K562 (cell line): ENCODE data around the gene GCNT3. TPM values are rescaled to one million over a fixed set of nuclear protein-coding genes. Genes with fewer than 3 reads are reported as not detected.

Source experiments
- ATAC-seq: fragments of 200-7000 bp; cut with Tn5 transposase; 3 replicates; pipeline ENCODE4 v1.9.1; 2020; ENCODE audit warnings: moderate library complexity
- BruUV-seq: library from RNA; stranded (reverse); fragments of 400-500 nt; replicated peaks from 2 replicates; lab custom pipeline; 2021; lab: Mats Ljungman, UMichigan
- CTCF ChIA-PET: fragments of 300-600 bp; formaldehyde crosslinking; extraction: SDS; loops from one replicate; lab custom pipeline; 2021; ENCODE audit warnings: low intra/inter-chr PET ratio; lab: Yijun Ruan, JAX
- POLR2A ChIA-PET: fragments of 300-600, 350-650 bp; sonication (Branson Sonifier 250); formaldehyde crosslinking; extraction: SDS; loops from one replicate; lab custom pipeline; 2021; ENCODE audit warnings: antibody characterized with exemption, inconsistent platforms; lab: Yijun Ruan, JAX
- DNase-seq, 4 experiments: peaks; one replicate each; pipeline versions ENCODE4 v3.0.0 to v3.0.0-alpha.2; 2011 to 2018; ENCODE audit warnings: low spot score in 3 of 4, mixed read lengths in 3 of 4; ENCODE audit errors: extremely low read depth in 1 of 4
- FAIRE-seq: peaks from 2 replicates; lab custom pipeline; 2011; peaks lifted over from hg19 to GRCh38; lab: Jason Lieb, UNC
- H2AFZ ChIP-seq: 2 replicates; pipeline ENCODE4 v1.6.0; 2011; ENCODE audit warnings: low read depth, low read length, control low read depth, inconsistent platforms
- H3K27ac ChIP-seq: fragments of 200-600 bp; 3 replicates; pipeline ENCODE4 v1.8.0; 2011; ENCODE audit warnings: low read depth, mild to moderate bottlenecking, control low read depth, inconsistent platforms, low read length, moderate library complexity, mixed read lengths; ENCODE audit errors: extremely low read depth
- H3K27me3 ChIP-seq, 2 experiments: fragments of 300-600 bp in 1 of 2; 2 replicates in 1 of 2; 3 replicates in 1 of 2; pipeline versions ENCODE4 v1.6.0 to v1.8.0; 2011; ENCODE audit warnings: inconsistent platforms in 2 of 2, low read length in 2 of 2, mild to moderate bottlenecking in 1 of 2, mixed read lengths in 1 of 2, moderate library complexity in 1 of 2; ENCODE audit not compliant: control insufficient read depth in 2 of 2, insufficient read depth in 2 of 2
- H3K36me3 ChIP-seq: fragments of 300-600 bp; 3 replicates; pipeline ENCODE4 v1.8.0; 2011; ENCODE audit warnings: mild to moderate bottlenecking, low read length, inconsistent platforms; ENCODE audit not compliant: control insufficient read depth, insufficient read depth
- H3K4me1 ChIP-seq, 2 experiments: fragments of 200-600 bp in 1 of 2; replicated peaks in 1 of 2; 2 replicates in 1 of 2; 3 replicates in 1 of 2; pipeline versions ENCODE4 v1.5.1 to v1.8.0; 2011; ENCODE audit warnings: inconsistent platforms in 2 of 2, low read length in 2 of 2, mild to moderate bottlenecking in 1 of 2, mixed read lengths in 1 of 2, moderate library complexity in 1 of 2; ENCODE audit not compliant: control insufficient read depth in 2 of 2, insufficient read depth in 2 of 2
- H3K4me2 ChIP-seq: 2 replicates; pipeline ENCODE4 v1.6.1; 2011; ENCODE audit warnings: low read length, control low read depth, inconsistent platforms, mixed read lengths; ENCODE audit not compliant: insufficient read depth
- H3K4me3 ChIP-seq: fragments of 200-600 bp; sonication (generic), shearing (Covaris generic); 2 replicates; pipeline ENCODE4 v1.5.1; 2016; ENCODE audit warnings: control low read depth, inconsistent platforms
- H3K79me2 ChIP-seq: fragments of 200-600 bp; 3 replicates; pipeline ENCODE4 v1.8.0; 2011; ENCODE audit warnings: low read length, inconsistent platforms; ENCODE audit not compliant: control insufficient read depth, insufficient read depth
- H3K9ac ChIP-seq, 2 experiments: 2 replicates each; pipeline versions ENCODE4 v1.6.0 to v1.6.1; 2011; ENCODE audit warnings: low read depth in 2 of 2, low read length in 2 of 2, control low read depth in 1 of 2, inconsistent platforms in 1 of 2, mild to moderate bottlenecking in 1 of 2, mixed read lengths in 1 of 2; ENCODE audit not compliant: insufficient read depth in 1 of 2
- H3K9me1 ChIP-seq: one replicate; pipeline ENCODE4 v1.6.0; 2011; ENCODE audit warnings: inconsistent platforms, mild to moderate bottlenecking, low read length, moderate library complexity; ENCODE audit not compliant: control insufficient read depth, insufficient read depth
- H3K9me3 ChIP-seq: replicated peaks from 2 replicates; pipeline ENCODE4 v1.5.1; 2011; ENCODE audit warnings: low read depth, low read length, inconsistent platforms; ENCODE audit not compliant: control insufficient read depth, insufficient read depth
- H4K20me1 ChIP-seq: replicated peaks from 2 replicates; pipeline ENCODE4 v1.6.1; 2011; ENCODE audit warnings: low read length, inconsistent platforms, mixed read lengths; ENCODE audit not compliant: control insufficient read depth, insufficient read depth
- ETV5 ChIP-seq: sonication (generic); formaldehyde crosslinking; IDR thresholded peaks from 2 replicates; pipeline ENCODE4 v1.4.0; 2020; ENCODE audit warnings: low read depth, mild to moderate bottlenecking, missing genetic modification reagents
- HNRNPL ChIP-seq: fragments of 200-400 bp; formaldehyde crosslinking; IDR thresholded peaks from 2 replicates; pipeline ENCODE4 v1.6.1; 2017; ENCODE audit warnings: low read depth, mild to moderate bottlenecking, low read length
- MECOM ChIP-seq: fragments of 250-450 bp; sonication (Bioruptor Pico); IDR thresholded peaks from 2 replicates; pipeline ENCODE4 v1.8.0; 2022; ENCODE audit warnings: inconsistent platforms
- PCBP1 ChIP-seq: fragments of 200-400 bp; formaldehyde crosslinking; IDR thresholded peaks from 2 replicates; pipeline ENCODE4 v1.6.1; 2018; ENCODE audit warnings: mild to moderate bottlenecking, low read depth, low read length; ENCODE audit not compliant: poor library complexity, severe bottlenecking
- PHF21A ChIP-seq: fragments of 450-650 bp; IDR thresholded peaks from 2 replicates; pipeline ENCODE4 v1.6.1; 2017; ENCODE audit warnings: low read depth, borderline replicate concordance
- THRAP3 ChIP-seq: fragments of 450-650 bp; IDR thresholded peaks from 2 replicates; pipeline ENCODE4 v1.6.1; 2016; ENCODE audit warnings: mild to moderate bottlenecking, inconsistent platforms, borderline replicate concordance
- ZNF174 ChIP-seq: fragments of 250-450 bp; sonication (Bioruptor Pico); IDR thresholded peaks from 2 replicates; pipeline ENCODE4 v1.4.0; 2020; ENCODE audit warnings: mild to moderate bottlenecking
- ZNF431 ChIP-seq: sonication (generic); formaldehyde crosslinking; IDR thresholded peaks from 2 replicates; pipeline ENCODE4 v1.8.0; 2022; ENCODE audit warnings: mild to moderate bottlenecking, missing genetic modification reagents
- WGBS: fragments of 100-300 bp; shearing (Covaris generic); methylation state at CpG from one replicate; pipeline ENCODE4 v1.1.6; 2016; ENCODE audit warnings: low coverage, mixed read lengths; ENCODE audit not compliant: insufficient coverage; ENCODE audit errors: missing lambda C conversion rate; 5-methylcytosine and 5-hydroxymethylcytosine counted together
- in situ Hi-C: fragments of 300-500 bp; cut with MboI; formaldehyde crosslinking; loops from 4 replicates; pipeline ENCODE4 v1.15.0; 2018; ENCODE audit warnings: inconsistent platforms, mixed read lengths
- intact Hi-C: fragments of 100-400 bp; cut with micrococcal nuclease; formaldehyde crosslinking; loops from 2 replicates; pipeline ENCODE4 v1.14.2; 2022
- polyA plus RNA-seq, 8 experiments: library from polyadenylated mRNA; depleted of rRNA in 4 of 8; stranded (reverse) in 5 of 8; unstranded in 3 of 8; fragments of >200 nt; fragmentation: Nextera tagmentation in 2 of 8; fragmentation: Illumina TruSeq in 1 of 8; extraction: Ambion mirVana in 2 of 8; extraction: Trizol in 1 of 8; gene quantifications; 2 replicates each; pipeline versions ENCODE4 v1.2.1 to v1.2.3, GENCODE V29; 2011 to 2014; ENCODE audit warnings: inconsistent platforms in 1 of 8, missing spikeins in 1 of 8
- total RNA-seq, 7 experiments: library from RNA; depleted of rRNA in 6 of 7; stranded (reverse); fragments of >200 nt in 6 of 7; fragmentation: Illumina TruSeq in 2 of 7; extraction: Trizol in 2 of 7; gene quantifications; 2 replicates each; pipeline versions ENCODE4 v1.2.1 to v1.2.3, GENCODE V29; 2011 to 2021; ENCODE audit warnings: low replicate concordance in 1 of 7
- TF ChIP-seq, protein P1 (sequence below): fragments of 250-450 bp; sonication (Bioruptor Pico); IDR thresholded peaks from 2 replicates; pipeline ENCODE4 v1.5.1; 2021; ENCODE audit warnings: mild to moderate bottlenecking
- TF ChIP-seq, protein P2 (sequence below): sonication (generic); formaldehyde crosslinking; IDR thresholded peaks from 2 replicates; pipeline ENCODE4 v1.8.1; 2023; ENCODE audit warnings: mild to moderate bottlenecking, missing genetic modification reagents, moderate library complexity
- TF ChIP-seq, protein P3 (sequence below): sonication (generic); formaldehyde crosslinking; IDR thresholded peaks from 2 replicates; pipeline ENCODE4 v1.8.0; 2023; ENCODE audit warnings: mild to moderate bottlenecking, missing genetic modification reagents
- TF ChIP-seq, protein P4 (sequence below): fragments of 450-650 bp; formaldehyde crosslinking; IDR thresholded peaks from 2 replicates; pipeline ENCODE4 v1.4.0; 2020; ENCODE audit warnings: mild to moderate bottlenecking, mixed read lengths
- TF ChIP-seq, protein P5 (sequence below): sonication (generic); formaldehyde crosslinking; IDR thresholded peaks from 2 replicates; pipeline ENCODE4 v1.8.0; 2022; ENCODE audit warnings: missing genetic modification reagents, mild to moderate bottlenecking, moderate library complexity, borderline replicate concordance

Gene GCNT3
- total and polyA plus RNA-seq, 9 of the 15 experiments (the other 6 are each of a cell fraction or from before 2014, with no cell fraction given) = 0.07 to 0.35 (median 0.11) TPM; not detected in 4

DNA sequence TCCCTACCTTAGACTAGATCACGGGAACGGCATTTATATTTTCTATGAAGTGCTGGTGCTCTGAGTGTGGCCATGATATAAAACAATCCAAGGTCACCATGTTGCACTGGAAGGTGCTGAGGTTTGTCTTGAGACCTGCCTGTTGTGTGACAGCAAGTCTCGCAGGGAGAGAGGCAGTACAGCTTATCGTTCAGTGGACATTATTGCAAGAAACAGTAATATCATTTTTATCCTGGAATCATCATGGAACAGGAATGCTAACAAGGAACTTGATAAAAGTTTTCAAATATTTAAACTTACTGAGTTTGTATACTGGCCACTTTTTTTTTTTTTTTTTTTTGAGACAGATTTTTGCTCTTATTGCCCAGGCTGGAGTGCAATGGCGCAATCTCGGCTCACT lies 40.0 kb upstream of the GCNT3 start:
- Histone ChIP-seq H4K20me1 (no peaks in the 10 kb centered on the region), H3K79me2 (no peaks in the 10 kb centered on the region), H3K4me3 (no peak overlapping the region), H3K36me3 (no peaks in the 10 kb centered on the region), H3K9me3 (no peaks in the 10 kb centered on the region), H3K27me3 (peaks cover 0 to 11% of the 10 kb centered on the region in 2 experiments; a peak in 2 of 5 replicates), H3K9me1 (no peaks in the 10 kb centered on the region), H3K4me1 (no peaks in the 10 kb centered on the region), H3K9ac (no peak overlapping the region), H2AFZ (no peak overlapping the region), H3K27ac (no peak overlapping the region), H3K4me2 (no peak overlapping the region)
- WGBS = 20% methylated on average over 6 of the region's 6 CpGs
- BruUV-seq = no TSS peak
- intact Hi-C loops = no loop called here
- no peak for FAIRE-seq
- ChIA-PET POLR2A (interaction anchor here (0.7 kb wide), 1 partner anchor 90 kb away, joined by 3 read pairs; no protein-coding TSS in a partner anchor), CTCF (no interaction called here)
- in situ Hi-C loops = no loop called here
- DNase-seq = no peak
- no peak for ATAC-seq
- TF ChIP-seq MECOM (CRISPR knock-in tag) (no peak), PCBP1 (no peak), THRAP3 (no peak), PHF21A (no peak), ZNF174 (CRISPR knock-in tag) (no peak), ETV5 (CRISPR knock-in tag) (no peak), HNRNPL (no peak), ZNF431 (no peak)
- TF ChIP-seq, protein P1, sequence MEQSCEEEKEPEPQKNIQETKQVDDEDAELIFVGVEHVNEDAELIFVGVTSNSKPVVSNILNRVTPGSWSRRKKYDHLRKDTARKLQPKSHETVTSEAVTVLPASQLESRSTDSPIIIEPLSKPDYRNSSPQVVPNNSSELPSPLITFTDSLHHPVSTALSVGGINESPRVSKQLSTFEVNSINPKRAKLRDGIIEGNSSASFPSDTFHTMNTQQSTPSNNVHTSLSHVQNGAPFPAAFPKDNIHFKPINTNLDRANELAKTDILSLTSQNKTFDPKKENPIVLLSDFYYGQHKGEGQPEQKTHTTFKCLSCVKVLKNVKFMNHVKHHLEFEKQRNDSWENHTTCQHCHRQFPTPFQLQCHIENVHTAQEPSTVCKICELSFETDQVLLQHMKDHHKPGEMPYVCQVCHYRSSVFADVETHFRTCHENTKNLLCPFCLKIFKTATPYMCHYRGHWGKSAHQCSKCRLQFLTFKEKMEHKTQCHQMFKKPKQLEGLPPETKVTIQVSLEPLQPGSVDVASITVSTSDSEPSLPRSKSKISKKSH (CRISPR knock-in tag) = no peak
- TF ChIP-seq, protein P2, sequence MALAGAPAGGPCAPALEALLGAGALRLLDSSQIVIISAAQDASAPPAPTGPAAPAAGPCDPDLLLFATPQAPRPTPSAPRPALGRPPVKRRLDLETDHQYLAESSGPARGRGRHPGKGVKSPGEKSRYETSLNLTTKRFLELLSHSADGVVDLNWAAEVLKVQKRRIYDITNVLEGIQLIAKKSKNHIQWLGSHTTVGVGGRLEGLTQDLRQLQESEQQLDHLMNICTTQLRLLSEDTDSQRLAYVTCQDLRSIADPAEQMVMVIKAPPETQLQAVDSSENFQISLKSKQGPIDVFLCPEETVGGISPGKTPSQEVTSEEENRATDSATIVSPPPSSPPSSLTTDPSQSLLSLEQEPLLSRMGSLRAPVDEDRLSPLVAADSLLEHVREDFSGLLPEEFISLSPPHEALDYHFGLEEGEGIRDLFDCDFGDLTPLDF = no peak
- TF ChIP-seq, protein P3, sequence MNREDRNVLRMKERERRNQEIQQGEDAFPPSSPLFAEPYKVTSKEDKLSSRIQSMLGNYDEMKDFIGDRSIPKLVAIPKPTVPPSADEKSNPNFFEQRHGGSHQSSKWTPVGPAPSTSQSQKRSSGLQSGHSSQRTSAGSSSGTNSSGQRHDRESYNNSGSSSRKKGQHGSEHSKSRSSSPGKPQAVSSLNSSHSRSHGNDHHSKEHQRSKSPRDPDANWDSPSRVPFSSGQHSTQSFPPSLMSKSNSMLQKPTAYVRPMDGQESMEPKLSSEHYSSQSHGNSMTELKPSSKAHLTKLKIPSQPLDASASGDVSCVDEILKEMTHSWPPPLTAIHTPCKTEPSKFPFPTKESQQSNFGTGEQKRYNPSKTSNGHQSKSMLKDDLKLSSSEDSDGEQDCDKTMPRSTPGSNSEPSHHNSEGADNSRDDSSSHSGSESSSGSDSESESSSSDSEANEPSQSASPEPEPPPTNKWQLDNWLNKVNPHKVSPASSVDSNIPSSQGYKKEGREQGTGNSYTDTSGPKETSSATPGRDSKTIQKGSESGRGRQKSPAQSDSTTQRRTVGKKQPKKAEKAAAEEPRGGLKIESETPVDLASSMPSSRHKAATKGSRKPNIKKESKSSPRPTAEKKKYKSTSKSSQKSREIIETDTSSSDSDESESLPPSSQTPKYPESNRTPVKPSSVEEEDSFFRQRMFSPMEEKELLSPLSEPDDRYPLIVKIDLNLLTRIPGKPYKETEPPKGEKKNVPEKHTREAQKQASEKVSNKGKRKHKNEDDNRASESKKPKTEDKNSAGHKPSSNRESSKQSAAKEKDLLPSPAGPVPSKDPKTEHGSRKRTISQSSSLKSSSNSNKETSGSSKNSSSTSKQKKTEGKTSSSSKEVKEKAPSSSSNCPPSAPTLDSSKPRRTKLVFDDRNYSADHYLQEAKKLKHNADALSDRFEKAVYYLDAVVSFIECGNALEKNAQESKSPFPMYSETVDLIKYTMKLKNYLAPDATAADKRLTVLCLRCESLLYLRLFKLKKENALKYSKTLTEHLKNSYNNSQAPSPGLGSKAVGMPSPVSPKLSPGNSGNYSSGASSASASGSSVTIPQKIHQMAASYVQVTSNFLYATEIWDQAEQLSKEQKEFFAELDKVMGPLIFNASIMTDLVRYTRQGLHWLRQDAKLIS (CRISPR knock-in tag) = no peak
- TF ChIP-seq, protein P4, sequence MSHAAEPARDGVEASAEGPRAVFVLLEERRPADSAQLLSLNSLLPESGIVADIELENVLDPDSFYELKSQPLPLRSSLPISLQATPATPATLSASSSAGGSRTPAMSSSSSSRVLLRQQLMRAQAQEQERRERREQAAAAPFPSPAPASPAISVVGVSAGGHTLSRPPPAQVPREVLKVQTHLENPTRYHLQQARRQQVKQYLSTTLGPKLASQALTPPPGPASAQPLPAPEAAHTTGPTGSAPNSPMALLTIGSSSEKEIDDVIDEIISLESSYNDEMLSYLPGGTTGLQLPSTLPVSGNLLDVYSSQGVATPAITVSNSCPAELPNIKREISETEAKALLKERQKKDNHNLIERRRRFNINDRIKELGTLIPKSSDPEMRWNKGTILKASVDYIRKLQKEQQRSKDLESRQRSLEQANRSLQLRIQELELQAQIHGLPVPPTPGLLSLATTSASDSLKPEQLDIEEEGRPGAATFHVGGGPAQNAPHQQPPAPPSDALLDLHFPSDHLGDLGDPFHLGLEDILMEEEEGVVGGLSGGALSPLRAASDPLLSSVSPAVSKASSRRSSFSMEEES (CRISPR knock-in tag) = no peak
- TF ChIP-seq, protein P5, sequence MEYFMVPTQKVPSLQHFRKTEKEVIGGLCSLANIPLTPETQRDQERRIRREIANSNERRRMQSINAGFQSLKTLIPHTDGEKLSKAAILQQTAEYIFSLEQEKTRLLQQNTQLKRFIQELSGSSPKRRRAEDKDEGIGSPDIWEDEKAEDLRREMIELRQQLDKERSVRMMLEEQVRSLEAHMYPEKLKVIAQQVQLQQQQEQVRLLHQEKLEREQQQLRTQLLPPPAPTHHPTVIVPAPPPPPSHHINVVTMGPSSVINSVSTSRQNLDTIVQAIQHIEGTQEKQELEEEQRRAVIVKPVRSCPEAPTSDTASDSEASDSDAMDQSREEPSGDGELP (CRISPR knock-in tag) = no peak
